ENCODE data around the gene RPL18A.

The RPL18A gene

DNA sequence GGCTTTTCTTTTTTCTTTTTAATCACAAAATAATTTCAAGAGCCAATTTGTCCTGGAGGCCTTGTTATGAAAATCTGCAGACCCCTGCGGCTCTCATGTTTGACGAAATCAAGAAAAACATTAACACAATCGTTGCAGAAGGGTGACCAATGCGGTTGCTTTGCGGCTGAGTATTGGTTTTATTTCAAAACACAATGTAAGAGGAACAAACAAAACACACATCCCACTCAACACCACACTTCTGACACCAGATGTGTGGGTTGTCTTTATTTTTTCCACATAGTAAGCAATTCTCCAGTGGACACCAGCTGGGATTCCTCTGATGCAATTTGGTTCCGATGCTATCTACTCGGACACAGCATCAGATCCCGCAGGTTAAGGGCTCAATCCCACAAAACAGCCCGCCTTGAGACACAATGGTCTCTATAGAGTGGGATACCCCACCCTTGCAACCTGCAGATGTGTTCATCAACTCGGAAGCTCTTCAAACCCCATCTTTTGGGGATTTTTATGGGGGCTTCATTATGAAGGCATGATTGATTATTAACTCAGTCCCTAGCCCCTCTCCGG, 51.2 kb downstream of the RPL18A start:
- no peak for DNase-seq
